HEK293 (cell line): ENCODE data around the gene ARHGAP26.
"Not testable (repeated sequence)": the region's sequence is repeated elsewhere in the genome, so short reads cannot be mapped to it uniquely, and the experiment has no call there.

Source experiments
- CTCF ChIA-PET: fragments of 350-600 bp; formaldehyde crosslinking; extraction: SDS; loops from one replicate; lab custom pipeline; 2021; ENCODE audit warnings: antibody characterized with exemption; lab: Yijun Ruan, JAX
- POLR2A ChIA-PET: fragments of 300-600 bp; formaldehyde crosslinking; extraction: SDS; loops from one replicate; lab custom pipeline; 2020; ENCODE audit warnings: antibody characterized with exemption, inconsistent platforms; lab: Yijun Ruan, JAX
- H3K27ac ChIP-seq: fragments of 200-500 bp; sonication (Bioruptor generic); 2 replicates; pipeline ENCODE4 v1.5.1; 2014; ENCODE audit warnings: low read depth, low read length, control low read depth, inconsistent platforms; ENCODE audit errors: extremely low read depth
- H3K36me3 ChIP-seq, 2 experiments: fragments of 200-500 bp in 1 of 2; sonication (Bioruptor generic) in 1 of 2; 1 replicate in 1 of 2; 2 replicates in 1 of 2; pipeline ENCODE4 v1.5.1; 2014 to 2017; ENCODE audit warnings: inconsistent platforms in 2 of 2, low read length in 2 of 2; ENCODE audit not compliant: control insufficient read depth in 2 of 2, insufficient read depth in 1 of 2
- H3K4me1 ChIP-seq: fragments of 200-500 bp; sonication (Bioruptor generic); 2 replicates; pipeline ENCODE4 v1.5.1; 2014; ENCODE audit warnings: mild to moderate bottlenecking, low read length, inconsistent platforms; ENCODE audit not compliant: control insufficient read depth, insufficient read depth
- H3K4me3 ChIP-seq: 2 replicates; pipeline ENCODE4 v1.5.1; 2011; ENCODE audit warnings: low read depth, mild to moderate bottlenecking, control low read depth, low read length, moderate library complexity
- H3K9me3 ChIP-seq: fragments of 200-500 bp; sonication (Bioruptor generic); 2 replicates; pipeline ENCODE4 v1.5.1; 2014; ENCODE audit warnings: low read depth, low read length, inconsistent platforms; ENCODE audit not compliant: control insufficient read depth, insufficient read depth
- GLI2 ChIP-seq: fragments of 450-650 bp; formaldehyde crosslinking; IDR thresholded peaks from 2 replicates; pipeline ENCODE4; 2017; ENCODE audit warnings: missing biosample characterization, missing genetic modification characterization, low read depth, borderline replicate concordance
- HOXC10 ChIP-seq: sonication (generic); formaldehyde crosslinking; IDR thresholded peaks from 2 replicates; pipeline ENCODE4 v1.8.1; 2023; ENCODE audit warnings: mild to moderate bottlenecking, missing genetic modification reagents
- KLF16 ChIP-seq: fragments of 450-650 bp; formaldehyde crosslinking; IDR thresholded peaks from 2 replicates; pipeline ENCODE4 v1.5.1; 2017; ENCODE audit warnings: missing biosample characterization, missing genetic modification characterization
- PRDM1 ChIP-seq: fragments of 450-650 bp; formaldehyde crosslinking; IDR thresholded peaks from 2 replicates; pipeline ENCODE4; 2016; ENCODE audit warnings: missing biosample characterization, missing genetic modification characterization
- PRDM2 ChIP-seq: fragments of 450-650 bp; formaldehyde crosslinking; IDR thresholded peaks from 2 replicates; pipeline ENCODE4 v1.5.1; 2016; ENCODE audit warnings: missing biosample characterization, missing genetic modification characterization, borderline replicate concordance
- PRDM6 ChIP-seq: fragments of 450-650 bp; formaldehyde crosslinking; IDR thresholded peaks from 2 replicates; pipeline ENCODE4 v1.5.1; 2017; ENCODE audit warnings: missing biosample characterization, missing genetic modification characterization
- YY1 ChIP-seq: fragments of 450-650 bp; formaldehyde crosslinking; IDR thresholded peaks from 2 replicates; pipeline ENCODE4 v1.5.1; 2018; ENCODE audit warnings: missing biosample characterization, missing genetic modification characterization
- ZBTB44 ChIP-seq: fragments of 450-650 bp; IDR thresholded peaks from 2 replicates; pipeline ENCODE4 v1.5.1; 2018; ENCODE audit warnings: missing biosample characterization, mild to moderate bottlenecking, missing genetic modification characterization
- ZIC2 ChIP-seq: fragments of 450-650 bp; formaldehyde crosslinking; IDR thresholded peaks from 2 replicates; pipeline ENCODE4 v1.5.1; 2016; ENCODE audit warnings: missing biosample characterization, missing genetic modification characterization
- ZNF174 ChIP-seq: fragments of 450-650 bp; formaldehyde crosslinking; IDR thresholded peaks from 2 replicates; pipeline ENCODE4 v1.5.0; 2017; ENCODE audit warnings: missing biosample characterization, mild to moderate bottlenecking, missing genetic modification characterization
- ZNF223 ChIP-seq: fragments of 450-650 bp; formaldehyde crosslinking; IDR thresholded peaks from 2 replicates; pipeline ENCODE4 v1.5.1; 2016; ENCODE audit warnings: missing biosample characterization, missing genetic modification characterization
- ZNF24 ChIP-seq: fragments of 450-650 bp; formaldehyde crosslinking; IDR thresholded peaks from 2 replicates; pipeline ENCODE4 v1.5.1; 2016; ENCODE audit warnings: missing biosample characterization, missing genetic modification characterization
- ZNF26 ChIP-seq: fragments of 450-650 bp; formaldehyde crosslinking; IDR thresholded peaks from 2 replicates; pipeline ENCODE4 v1.5.1; 2016; ENCODE audit warnings: missing biosample characterization, missing genetic modification characterization
- ZNF394 ChIP-seq: fragments of 450-650 bp; formaldehyde crosslinking; IDR thresholded peaks from 2 replicates; pipeline ENCODE4 v1.5.1; 2016; ENCODE audit warnings: missing biosample characterization, missing genetic modification characterization, mild to moderate bottlenecking, moderate library complexity, borderline replicate concordance
- ZNF529 ChIP-seq: fragments of 450-650 bp; formaldehyde crosslinking; IDR thresholded peaks from 2 replicates; pipeline ENCODE4 v1.5.1; 2017; ENCODE audit warnings: missing genetic modification characterization, missing biosample characterization; ENCODE audit not compliant: insufficient replicate concordance
- ZNF530 ChIP-seq: fragments of 450-650 bp; formaldehyde crosslinking; IDR thresholded peaks from 2 replicates; pipeline ENCODE4 v1.5.1; 2016; ENCODE audit warnings: low read depth, missing biosample characterization, missing genetic modification characterization
- ZNF544 ChIP-seq: fragments of 450-650 bp; formaldehyde crosslinking; IDR thresholded peaks from 2 replicates; pipeline ENCODE4 v1.5.0; 2017; ENCODE audit warnings: missing biosample characterization, missing genetic modification characterization
- ZNF580 ChIP-seq: fragments of 450-650 bp; formaldehyde crosslinking; IDR thresholded peaks from 2 replicates; pipeline ENCODE4 v1.5.1; 2016; ENCODE audit warnings: missing biosample characterization, missing genetic modification characterization
- ZNF623 ChIP-seq: fragments of 450-650 bp; formaldehyde crosslinking; IDR thresholded peaks from 2 replicates; pipeline ENCODE4 v1.5.1; 2016; ENCODE audit warnings: missing biosample characterization, missing genetic modification characterization
- ZNF664 ChIP-seq: fragments of 450-650 bp; formaldehyde crosslinking; IDR thresholded peaks from 2 replicates; pipeline ENCODE4 v1.5.1; 2016; ENCODE audit warnings: missing biosample characterization, missing genetic modification characterization
- ZNF791 ChIP-seq: fragments of 450-650 bp; formaldehyde crosslinking; IDR thresholded peaks from 2 replicates; pipeline ENCODE4 v1.5.1; 2016; ENCODE audit warnings: missing biosample characterization, missing genetic modification characterization

The ARHGAP26 gene

GRCh38 chr5:143094608-143095007 is 324.4 kb downstream of the ARHGAP26 start:
- H3K4me1 ChIP-seq, H3K4me3 ChIP-seq, H3K36me3 ChIP-seq, H3K27ac ChIP-seq, CTCF ChIA-PET, H3K9me3 ChIP-seq, POLR2A ChIA-PET: not testable (repeated sequence)
- TF ChIP-seq ZNF223 (tag by site-specific recombination): peak; percentile 68; the same call in 1 of the 2 replicates

- H3K4me3 ChIP-seq: no peak overlapping the region
- ChIA-PET POLR2A (no interaction called here), CTCF (interaction anchor here (0.6 kb wide), 1 partner anchor 75 kb away, joined by 3 read pairs; no protein-coding TSS in a partner anchor)
- H3K36me3 ChIP-seq: no peaks in the 10 kb centered on the region
- peaks cover 3% of the 10 kb centered on the region; the same call in 1 of the 2 replicates for H3K4me1 ChIP-seq
- TF ChIP-seq KLF16 (tag by site-specific recombination) (no peak), ZBTB44 (tag by site-specific recombination) (no peak), GLI2 (tag by site-specific recombination) (no peak), ZIC2 (tag by site-specific recombination) (no peak), ZNF394 (no peak), ZNF529 (no peak), ZNF24 (tag by site-specific recombination) (no peak), PRDM2 (tag by site-specific recombination) (no peak), ZNF174 (tag by site-specific recombination) (no peak), HOXC10 (CRISPR knock-in tag) (no peak), ZNF580 (tag by site-specific recombination) (no peak), ZNF664 (tag by site-specific recombination) (no peak), PRDM1 (no peak), ZNF623 (no peak), PRDM6 (tag by site-specific recombination) (no peak), ZNF791 (tag by site-specific recombination) (no peak), ZNF26 (no peak), YY1 (tag by site-specific recombination) (no peak), ZNF544 (no peak), ZNF530 (no peak)
- TF ChIP-seq, all 188 proteins: peak for 0
- Histone ChIP-seq H3K9me3 (no peaks in the 10 kb centered on the region), H3K27ac (no peak overlapping the region)
Measured at GRCh38 chr5:143101121-143101520, 330.9 kb downstream of the ARHGAP26 start.
